HG02938 (cell line): ENCODE measurements around the gene LDB2.

Experiments
- ATAC-seq: cut with Tn5 transposase; IDR thresholded peaks from one replicate; pipeline ENCODE4 v1.9.1; 2021; ENCODE audit warnings: mild to moderate bottlenecking, moderate library complexity; ENCODE audit not compliant: unreplicated experiment

LDB2 gene

DNA sequence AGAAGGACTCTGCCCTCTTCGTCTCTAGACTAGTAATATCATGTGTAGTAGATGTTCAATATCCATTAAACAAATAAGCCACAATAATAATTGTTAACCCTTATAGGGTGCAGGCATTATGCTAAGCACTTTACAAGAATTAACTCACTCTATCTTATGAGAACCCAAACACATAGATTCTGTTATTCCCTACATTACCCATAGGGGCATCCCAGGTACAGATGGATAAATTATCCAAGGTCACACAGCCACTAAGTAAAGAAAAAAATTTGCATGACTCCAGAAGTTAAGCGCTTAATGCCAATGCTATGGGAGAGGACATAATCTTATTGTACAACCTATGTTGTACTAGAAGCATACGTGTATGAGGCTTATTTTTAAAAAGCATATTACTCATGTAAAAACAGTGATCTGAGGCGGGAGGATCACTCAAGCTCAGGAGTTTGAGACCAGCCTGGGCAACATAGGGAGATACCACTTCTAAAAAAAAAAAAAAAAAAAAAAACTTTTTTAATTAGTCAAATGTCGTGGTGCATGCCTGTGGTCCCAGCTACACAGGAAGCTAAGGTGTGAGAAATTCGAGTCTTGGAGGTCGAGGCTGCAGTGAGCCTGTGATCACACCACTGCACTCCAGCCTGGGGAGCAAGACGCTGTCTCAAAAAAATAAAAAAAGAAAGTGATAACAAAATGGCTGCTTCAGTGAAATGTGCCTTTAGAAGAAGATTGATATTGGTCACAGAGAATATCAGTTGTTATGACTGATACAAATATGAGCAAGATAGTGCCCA is 13.6 kb downstream of the LDB2 start:
- no peak for ATAC-seq

DNA sequence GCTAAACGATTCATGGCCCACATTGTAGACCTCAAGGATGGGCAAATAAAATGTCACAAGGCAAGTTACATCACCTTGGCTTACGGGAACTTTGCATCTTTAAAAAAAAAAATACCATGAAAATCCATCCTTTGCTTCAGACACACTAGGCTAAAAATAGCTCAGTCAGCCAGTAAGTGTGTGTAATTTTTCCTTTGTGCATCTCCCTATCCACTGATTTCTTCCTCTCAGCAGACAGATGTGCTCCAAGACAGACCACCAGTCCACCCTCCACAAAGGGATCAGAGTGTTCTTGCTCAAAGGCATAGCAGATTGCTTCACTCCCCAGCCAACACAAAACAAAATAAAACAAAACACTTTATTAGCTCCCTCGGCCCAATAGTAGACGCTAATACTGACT is 14.6 kb downstream of the LDB2 start:
- ATAC-seq, result no peak

DNA sequence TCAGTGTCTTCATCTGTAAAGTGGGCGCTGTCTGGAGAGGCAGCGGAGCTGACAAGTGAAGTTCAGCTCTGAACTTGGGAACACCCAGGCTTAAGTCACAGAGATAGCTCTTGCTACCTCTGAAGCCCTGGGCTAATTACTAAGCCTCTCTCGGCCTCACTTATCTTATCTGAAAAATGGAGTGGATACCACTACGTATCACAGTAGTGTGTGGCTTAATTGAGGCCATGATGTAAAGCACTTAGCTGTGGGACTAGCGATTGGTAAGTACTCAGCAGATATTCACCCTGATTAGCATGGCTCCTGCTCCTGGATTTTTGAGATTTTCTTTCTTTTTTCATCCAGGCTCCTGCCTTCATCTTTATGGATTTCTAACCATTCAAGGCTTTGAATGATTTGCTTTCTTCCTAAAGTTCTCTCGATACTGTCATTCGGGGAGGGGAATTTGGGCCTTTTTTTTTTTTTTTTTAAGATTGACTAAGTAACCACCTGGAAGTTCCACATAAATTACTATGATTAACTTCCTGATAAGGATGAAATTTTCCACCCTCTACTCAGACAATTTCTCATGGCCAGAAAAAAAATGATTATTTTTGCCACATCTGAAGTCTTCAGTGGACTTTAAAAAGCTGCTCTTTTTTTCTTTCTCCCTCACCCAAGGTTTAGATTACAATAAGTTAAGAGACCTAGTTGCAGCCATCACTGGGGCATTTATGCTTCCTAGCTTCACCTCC is 17.1 kb downstream of the LDB2 start:
- ATAC-seq, result no peak

DNA sequence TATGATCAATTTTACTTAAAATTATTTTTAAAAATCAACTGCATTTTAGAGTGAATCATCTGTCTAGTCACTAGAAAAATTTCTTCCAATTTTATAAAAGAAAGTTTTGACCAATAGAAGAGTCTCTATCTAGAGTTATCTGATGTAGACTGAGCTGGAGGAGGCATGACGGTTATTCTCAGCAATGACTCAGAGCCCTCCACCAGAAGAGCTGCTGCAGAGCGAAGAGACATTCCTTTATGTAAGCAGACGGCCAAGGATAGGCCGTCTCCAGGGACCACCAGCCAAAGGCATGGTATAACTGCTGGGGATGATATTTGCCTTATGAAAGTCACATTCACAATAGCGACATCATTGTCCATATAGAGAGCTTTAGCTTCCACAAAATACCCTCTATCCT is 23.0 kb downstream of the LDB2 start:
- no peak for ATAC-seq

DNA sequence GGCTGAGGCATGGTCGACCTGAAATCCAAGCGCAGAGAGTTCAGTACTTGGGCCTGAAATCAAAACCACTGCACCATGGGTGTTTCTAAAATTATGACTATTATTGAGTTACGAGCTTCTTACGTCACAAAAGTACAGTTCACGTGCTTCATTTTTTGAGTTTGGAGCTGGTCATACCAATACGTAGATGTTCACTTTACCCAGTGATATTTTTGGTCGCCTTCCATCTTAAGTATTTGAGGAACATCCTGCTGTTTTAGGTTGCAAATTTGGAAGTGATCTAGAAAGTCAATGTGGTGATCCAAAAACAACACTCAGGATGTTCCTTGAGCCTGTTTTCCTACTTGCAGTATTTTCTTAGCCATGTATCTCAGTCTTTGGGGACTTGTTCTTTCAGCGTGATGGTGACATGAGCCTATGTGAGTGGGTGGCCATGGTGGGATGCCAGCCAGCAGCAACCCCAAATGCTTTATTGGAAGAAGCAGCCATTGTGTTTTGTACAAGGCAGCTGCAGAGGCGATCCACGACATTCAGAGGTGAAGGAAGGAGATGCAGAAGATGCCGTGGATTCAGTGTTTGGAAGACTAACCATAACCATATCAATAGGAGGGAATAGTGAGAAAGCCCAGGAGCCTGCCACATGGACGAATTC is 28.7 kb downstream of the LDB2 start:
- ATAC-seq, result no peak

DNA sequence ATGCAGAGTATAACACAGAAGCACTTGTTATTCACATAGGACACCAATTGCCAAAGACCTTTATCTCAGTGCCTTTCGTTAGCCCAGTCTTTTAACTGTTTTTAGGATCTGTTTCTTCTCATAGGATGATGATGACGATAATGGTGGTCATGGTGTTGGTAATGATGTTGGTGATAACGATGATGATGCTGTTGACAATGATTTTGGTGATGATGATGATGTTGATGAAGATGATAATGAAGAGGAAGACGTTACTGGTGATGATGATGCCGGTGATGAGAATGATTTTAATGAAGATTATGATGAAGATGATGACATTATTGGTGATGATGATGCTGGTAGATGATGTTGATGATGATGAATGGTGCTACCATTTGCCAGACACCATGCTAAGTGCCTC is 29.8 kb downstream of the LDB2 start:
- no peak for ATAC-seq

DNA sequence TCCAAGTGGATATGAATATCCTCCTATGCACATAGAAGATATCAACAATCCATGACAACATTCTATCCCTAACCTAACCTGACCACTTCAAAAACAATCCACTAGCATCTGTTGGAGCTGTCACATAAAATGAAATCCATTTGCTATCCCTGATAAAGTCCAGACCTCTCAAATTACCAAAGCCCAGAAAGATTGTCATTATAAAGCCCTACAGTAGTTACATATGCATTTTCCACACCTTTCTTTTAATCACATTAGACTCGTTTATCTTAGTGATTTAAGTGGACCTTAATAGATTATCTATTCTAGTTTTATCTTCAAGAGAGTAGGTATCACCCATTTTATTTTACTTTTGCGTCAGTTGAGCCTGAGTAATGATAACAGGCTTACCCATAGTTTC is 30.6 kb downstream of the LDB2 start:
- ATAC-seq, result no peak

DNA sequence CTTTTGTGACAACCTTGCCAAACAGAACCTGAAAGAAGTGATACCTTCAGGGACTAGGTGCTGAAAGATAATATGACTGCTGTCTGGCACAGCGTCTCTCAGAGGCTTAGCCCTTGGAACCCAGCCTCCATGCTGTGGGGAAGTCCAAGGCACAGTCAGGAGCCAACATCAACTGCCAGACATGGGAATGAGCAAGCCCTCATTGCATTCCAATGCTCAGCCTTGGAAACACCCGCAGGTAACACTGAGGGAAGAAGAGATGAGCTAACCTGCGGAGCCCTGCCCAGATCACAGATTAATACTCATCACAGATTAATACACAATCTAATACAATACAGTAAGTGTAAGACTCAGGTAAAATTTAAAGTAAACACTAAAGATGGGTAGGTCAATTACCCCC is 31.5 kb downstream of the LDB2 start:
- ATAC-seq, result no peak

DNA sequence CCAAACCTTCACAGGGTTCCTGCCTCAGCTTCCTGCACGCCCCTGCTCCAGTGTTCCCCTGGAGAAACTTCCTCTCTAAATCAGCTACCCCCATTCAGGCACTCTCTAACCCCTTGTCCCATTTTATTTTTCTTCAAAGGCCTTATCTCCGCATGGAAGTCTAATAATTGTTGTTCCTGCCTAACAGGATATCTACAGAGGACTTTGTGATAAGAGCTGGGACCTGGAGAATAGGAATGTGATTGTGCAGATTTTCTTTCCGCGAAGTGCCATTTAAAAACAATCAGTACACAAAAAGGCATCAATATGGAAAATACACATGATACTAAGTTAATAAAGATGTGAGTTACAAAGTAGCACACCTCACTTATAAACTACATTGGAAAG is 32.6 kb downstream of the LDB2 start:
- no peak for ATAC-seq

DNA sequence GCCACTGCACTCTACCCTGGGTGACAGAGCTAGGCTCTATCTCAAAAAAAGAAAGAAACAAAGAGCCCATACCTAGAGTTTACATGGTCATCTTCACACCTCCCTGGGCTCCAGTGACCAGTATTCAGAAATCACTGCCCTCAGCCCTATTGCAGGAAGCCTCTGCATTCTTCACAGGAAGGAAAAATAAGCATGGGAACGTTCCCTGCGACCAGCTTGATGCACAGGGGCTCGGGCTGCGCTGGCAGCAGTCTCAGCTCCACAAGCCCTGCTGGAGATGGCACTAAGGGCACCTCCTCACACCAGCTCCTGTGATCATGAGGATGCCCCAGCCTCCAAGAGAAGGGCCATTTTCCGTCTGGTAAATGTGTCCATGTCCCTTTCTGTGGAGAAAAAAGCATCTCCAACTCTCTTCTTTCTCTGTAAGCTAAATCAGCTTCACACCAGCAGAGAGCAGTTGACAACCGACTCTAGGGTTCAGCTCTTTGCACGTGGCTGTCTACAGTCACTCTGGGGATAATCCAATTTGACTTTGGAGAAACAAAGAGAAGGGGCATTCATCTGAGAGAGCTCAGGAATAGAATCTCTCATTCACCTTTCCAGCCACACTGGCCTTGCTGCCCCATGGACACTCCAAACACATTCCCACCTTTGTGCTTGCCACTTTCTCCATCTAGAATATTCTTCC is 33.1 kb downstream of the LDB2 start:
- ATAC-seq, result no peak

DNA sequence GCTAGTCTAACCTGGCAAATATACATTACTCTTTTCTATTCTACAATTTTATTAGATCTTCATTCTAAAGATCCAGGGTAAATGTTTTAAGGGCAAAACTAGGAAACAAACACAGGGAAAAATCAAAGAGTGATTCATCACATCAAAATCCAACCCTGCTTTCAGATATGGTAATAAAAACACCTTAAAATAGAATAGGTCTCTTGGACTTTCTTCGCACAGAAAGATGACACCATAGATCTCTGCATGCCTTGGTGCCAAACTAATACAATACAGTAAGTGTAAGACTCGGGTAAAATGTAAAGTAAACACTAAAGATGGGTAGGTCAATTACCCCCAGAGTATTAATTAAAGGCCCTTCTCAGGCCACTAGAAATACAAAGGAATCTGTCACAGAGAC is 34.2 kb downstream of the LDB2 start:
- no peak for ATAC-seq

DNA sequence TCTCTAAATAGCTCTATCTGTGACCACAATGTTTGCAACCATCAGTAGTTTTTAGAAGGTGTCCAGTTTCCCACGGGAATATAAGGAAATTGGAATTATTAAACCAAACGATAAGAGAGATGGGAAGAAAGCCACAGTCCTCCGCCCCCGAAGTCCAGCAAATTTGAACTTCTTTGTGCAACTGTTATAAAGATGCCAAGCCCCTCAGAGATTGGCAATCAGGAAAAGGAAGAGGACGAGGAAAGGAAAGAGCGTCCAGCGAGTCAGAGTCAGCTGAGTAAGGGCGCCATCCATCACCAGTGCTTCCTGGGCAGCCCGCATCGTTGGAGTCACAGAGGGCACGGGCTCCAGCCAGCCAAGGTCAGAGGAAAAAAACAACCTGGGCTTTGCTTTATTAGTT is 35.7 kb downstream of the LDB2 start:
- no peak for ATAC-seq

DNA sequence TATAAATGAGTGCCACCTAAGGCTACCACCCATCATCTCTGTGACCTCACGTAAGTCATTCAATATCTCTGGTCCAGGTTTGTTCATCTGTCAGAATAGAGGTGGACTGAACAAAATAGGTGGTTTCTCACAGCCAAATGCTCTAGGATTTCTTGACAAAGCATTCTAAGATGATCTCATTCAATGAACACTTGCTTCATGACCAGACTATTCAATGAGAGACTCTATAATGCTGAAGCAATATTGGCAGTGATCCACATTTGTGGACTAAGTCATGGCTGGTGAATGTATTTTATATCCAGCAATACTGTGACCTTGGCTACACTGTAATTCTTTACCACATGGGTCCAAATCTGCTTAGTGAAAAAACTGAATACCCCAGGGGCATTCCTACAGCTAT is 37.9 kb downstream of the LDB2 start:
- ATAC-seq, result no peak

DNA sequence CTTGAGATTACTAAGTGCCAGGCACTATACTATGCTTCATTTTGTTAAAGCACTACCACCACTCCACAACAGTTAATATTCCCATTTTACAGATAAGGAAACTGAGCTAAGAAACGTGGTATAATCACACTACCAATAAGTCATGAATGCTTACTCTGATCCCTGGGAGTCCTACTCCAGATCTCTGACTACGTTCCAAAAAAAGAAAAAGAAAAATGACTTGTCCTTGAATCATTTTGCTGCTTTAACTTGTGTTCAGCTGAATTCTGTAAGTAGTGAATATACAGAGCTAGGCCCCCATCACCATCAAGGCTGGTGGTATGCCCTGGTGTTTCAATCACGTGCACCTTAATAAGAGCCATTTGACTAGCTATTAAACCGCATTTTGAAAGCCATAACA is 39.4 kb downstream of the LDB2 start:
- ATAC-seq, result no peak

DNA sequence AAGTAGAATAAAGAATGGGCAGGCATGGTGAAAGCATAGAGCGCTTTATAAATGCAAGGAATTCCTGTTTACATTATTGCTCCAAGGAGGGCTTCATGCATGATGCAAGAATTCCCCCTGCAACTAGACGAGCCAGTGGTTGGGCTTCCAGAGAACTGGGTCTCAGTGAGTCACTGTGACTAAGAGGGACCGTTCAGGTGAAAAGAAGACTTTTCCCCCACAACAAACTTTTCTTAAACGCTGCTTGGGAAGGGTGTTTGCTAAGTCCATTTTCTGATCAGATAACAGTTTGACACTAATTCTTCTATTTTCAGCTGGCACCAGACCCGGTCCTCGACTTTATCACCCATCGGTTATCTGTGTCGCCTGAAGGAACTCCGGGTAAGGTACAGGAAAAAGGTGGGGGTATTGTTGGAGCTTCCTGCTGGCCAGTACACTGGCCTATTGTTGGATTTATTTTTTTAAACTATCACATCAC is 40.1 kb downstream of the LDB2 start:
- no peak for ATAC-seq

DNA sequence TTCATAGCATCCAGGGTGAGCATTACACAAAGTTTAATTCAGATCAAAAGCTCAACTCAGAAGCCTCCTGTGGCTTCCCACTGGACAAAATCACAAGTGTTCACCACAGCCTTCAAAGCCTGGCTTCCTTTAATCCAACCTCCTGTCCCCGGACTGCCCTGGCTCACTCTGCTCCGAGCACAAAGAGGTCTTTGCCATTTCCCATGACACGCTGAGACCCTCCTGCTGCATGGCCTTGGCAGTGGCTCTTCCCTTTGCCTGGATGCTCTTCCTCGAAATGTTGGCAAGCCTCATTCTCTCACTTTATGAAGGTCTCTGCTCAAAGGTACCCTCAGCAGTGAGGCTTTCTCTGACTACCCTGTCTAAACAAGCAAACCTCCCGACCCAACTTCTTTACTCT is 41.0 kb downstream of the LDB2 start:
- ATAC-seq, result no peak

DNA sequence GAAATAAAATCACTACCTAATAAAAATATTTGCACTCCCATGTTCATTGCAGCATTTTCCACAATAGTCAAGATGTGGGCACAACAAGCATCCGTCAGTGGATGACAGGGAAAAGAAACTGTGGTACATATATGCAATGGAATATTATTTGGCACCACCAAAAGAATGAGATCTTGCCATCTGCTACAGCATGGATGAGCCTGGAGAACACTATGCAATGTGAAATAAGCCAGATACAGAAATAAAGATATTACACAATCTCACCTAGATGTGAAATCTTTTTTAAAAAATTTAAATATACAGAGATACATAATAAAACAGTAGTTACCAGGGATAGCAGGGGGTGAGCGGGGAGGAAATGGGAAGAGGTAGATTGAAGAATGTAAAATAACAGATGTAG is 44.8 kb downstream of the LDB2 start:
- ATAC-seq, result no peak

DNA sequence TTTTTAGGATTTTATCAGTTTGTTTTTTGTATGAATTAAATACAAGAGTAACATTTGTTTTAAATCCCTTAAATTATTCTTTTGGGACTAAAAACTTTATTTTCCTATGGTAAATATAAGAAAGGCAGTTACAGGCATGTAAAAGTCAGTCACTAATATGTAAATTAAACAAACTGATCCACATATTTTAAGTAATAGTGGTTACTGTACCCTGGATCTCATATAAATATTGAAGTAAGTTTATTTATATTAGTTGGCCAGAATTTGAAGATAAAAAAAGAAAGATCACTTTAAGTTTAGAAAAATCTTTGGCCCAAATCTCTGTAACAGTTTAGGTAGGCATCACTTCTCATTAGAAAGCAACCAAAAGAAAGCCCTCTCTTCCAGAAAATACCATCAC is 45.8 kb downstream of the LDB2 start:
- no peak for ATAC-seq

DNA sequence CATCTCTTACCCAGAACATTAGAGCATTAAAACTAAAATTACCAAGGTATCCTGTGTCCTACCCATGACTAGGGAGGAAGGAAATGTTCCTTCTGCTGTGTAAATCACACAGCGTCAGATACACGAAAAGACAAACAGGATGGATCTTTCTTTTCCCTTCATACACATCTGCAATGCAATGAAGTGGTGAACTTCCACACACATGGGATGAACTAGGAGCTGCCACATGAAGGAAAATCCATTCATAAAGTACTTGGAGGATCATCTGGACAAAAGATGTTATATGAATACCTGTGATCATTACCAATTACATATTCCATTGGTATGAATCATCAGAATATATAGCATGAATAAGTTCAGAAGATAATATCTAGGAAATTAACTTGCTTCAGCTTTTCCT is 46.2 kb downstream of the LDB2 start:
- ATAC-seq, result no peak

DNA sequence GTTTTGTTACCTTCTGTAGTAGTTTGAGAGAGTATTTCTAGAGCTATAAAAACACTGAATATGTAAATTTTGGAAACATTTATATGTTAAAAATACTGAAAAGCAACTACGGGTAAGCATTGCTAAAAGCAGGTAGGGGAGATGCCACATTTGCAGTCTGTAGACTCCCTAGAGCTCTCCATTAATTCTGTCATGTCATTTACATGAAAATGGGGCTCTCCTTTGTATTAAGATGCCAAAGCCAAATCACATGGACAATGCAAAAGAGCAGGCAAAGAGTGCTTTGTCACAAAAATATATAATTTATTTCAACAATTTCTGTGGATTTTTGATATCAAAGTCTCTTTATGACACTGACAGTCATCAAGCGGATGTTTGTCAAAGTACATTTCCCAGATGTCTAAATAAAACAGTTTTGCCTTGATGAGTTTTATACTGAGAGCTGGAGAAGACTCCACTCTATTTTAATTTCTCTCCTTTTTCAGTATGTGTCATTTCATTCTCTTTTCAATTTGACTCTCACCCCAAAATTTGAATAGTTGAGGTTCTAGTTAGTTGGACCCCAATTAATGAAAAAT is 51.8 kb downstream of the LDB2 start:
- no peak for ATAC-seq
